ENCODE data around the gene TNFRSF19. TPM values are rescaled to one million over a fixed set of nuclear protein-coding genes. Genes with fewer than 3 reads are reported as not detected.

The TNFRSF19 gene
- total RNA-seq, 1 experiment from 2014 or later = 2.0 TPM

- no peak for DNase-seq (ENCODE audit: low read depth)
Measured at GRCh38 chr13:23680845-23681669, 110.8 kb downstream of the TNFRSF19 start.

GRCh38 chr13:23683084-23683483, 112.9 kb downstream of the TNFRSF19 start:
- DNase-seq (ENCODE audit: low read depth) = no peak

- DNase-seq (ENCODE audit: low read depth) = no peak
Measured at GRCh38 chr13:23684647-23685046, 114.4 kb downstream of the TNFRSF19 start.

GRCh38 chr13:23685416-23685815, 115.2 kb downstream of the TNFRSF19 start:
- no peak for DNase-seq (ENCODE audit: low read depth)

- DNase-seq (ENCODE audit: low read depth) = no peak
Measured at GRCh38 chr13:23686948-23687347, 116.7 kb downstream of the TNFRSF19 start.

GRCh38 chr13:23687614-23688013, 117.4 kb downstream of the TNFRSF19 start:
- peak; percentile 44 for DNase-seq (ENCODE audit: low read depth)

- DNase-seq (ENCODE audit: low read depth) = no peak
Measured at GRCh38 chr13:23688336-23688735, 118.1 kb downstream of the TNFRSF19 start.

GRCh38 chr13:23690668-23691067, 120.5 kb downstream of the TNFRSF19 start:
- DNase-seq (ENCODE audit: low read depth) = no peak

- no peak for DNase-seq (ENCODE audit: low read depth)
Measured at GRCh38 chr13:23692816-23693215, 122.6 kb downstream of the TNFRSF19 start.

GRCh38 chr13:23695196-23695595, 125.0 kb downstream of the TNFRSF19 start:
- DNase-seq (ENCODE audit: low read depth) = no peak

- DNase-seq (ENCODE audit: low read depth) = no peak
Measured at GRCh38 chr13:23695711-23696464, 125.7 kb downstream of the TNFRSF19 start.

- DNase-seq (ENCODE audit: low read depth) = peak; percentile 43
Measured at GRCh38 chr13:23696610-23697009, 126.4 kb downstream of the TNFRSF19 start.

- DNase-seq (ENCODE audit: low read depth) = no peak
Measured at GRCh38 chr13:23697772-23698313, 127.6 kb downstream of the TNFRSF19 start.

GRCh38 chr13:23699271-23699670, 129.1 kb downstream of the TNFRSF19 start:
- no peak for DNase-seq (ENCODE audit: low read depth)

- DNase-seq (ENCODE audit: low read depth) = no peak
Measured at GRCh38 chr13:23701186-23701585, 131.0 kb downstream of the TNFRSF19 start.

GRCh38 chr13:23701636-23702035, 131.4 kb downstream of the TNFRSF19 start:
- no peak for DNase-seq (ENCODE audit: low read depth)

- no peak for DNase-seq (ENCODE audit: low read depth)
Measured at GRCh38 chr13:23703246-23703860, 133.1 kb downstream of the TNFRSF19 start.

GRCh38 chr13:23705583-23705982, 135.4 kb downstream of the TNFRSF19 start:
- DNase-seq (ENCODE audit: low read depth) = no peak

- DNase-seq (ENCODE audit: low read depth) = peak; percentile 38
Measured at GRCh38 chr13:23707674-23708073, 137.5 kb downstream of the TNFRSF19 start.

- no peak for DNase-seq (ENCODE audit: low read depth)
Measured at GRCh38 chr13:23709536-23709935, 139.3 kb downstream of the TNFRSF19 start.

- DNase-seq (ENCODE audit: low read depth) = no peak
Measured at GRCh38 chr13:23710366-23710765, 140.2 kb downstream of the TNFRSF19 start.

GRCh38 chr13:23711355-23711754, 141.1 kb downstream of the TNFRSF19 start:
- no peak for DNase-seq (ENCODE audit: low read depth)

Data from HT1080 (cell line).